Measurements from ENCODE around the gene ARID5B.

GRCh38 chr10:62115321-62115720, 213.8 kb downstream of the ARID5B start:
- no peak for TF ChIP-seq POLR2A (IDR thresholded peaks at IDR 0.05; ENCODE audit: extremely low read depth, insufficient read length)
- TF ChIP-seq CTCF (IDR thresholded peaks at IDR 0.05; ENCODE audit: low read depth, low read length) = no peak
- TF ChIP-seq, protein P1, sequence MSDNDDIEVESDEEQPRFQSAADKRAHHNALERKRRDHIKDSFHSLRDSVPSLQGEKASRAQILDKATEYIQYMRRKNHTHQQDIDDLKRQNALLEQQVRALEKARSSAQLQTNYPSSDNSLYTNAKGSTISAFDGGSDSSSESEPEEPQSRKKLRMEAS (IDR thresholded peaks at IDR 0.05; ENCODE audit: low read depth, low read length) = no peak
- TF ChIP-seq MYC (IDR thresholded peaks at IDR 0.05; ENCODE audit: low read depth, low read length) = no peak
